H9 (cell line): ENCODE measurements around the gene BUB3. TPM values are rescaled to one million over a fixed set of nuclear protein-coding genes. Genes with fewer than 3 reads are reported as not detected.

ENCODE experiments used
- DNase-seq: peaks from one replicate; pipeline ENCODE4 v3.0.0-alpha.2; 2017
- H2AFZ ChIP-seq: one replicate; pipeline ENCODE4 v1.6.1; 2013; ENCODE audit warnings: mild to moderate bottlenecking, low read length, control low read depth, moderate library complexity
- H2AK5ac ChIP-seq: 2 replicates; pipeline ENCODE4 v1.6.1; 2013; ENCODE audit warnings: low read length, control low read depth, mixed read lengths; ENCODE audit not compliant: insufficient read length
- H2BK120ac ChIP-seq: one replicate; pipeline ENCODE4 v1.6.1; 2013; ENCODE audit warnings: low read depth, mild to moderate bottlenecking, low read length, control low read depth, inconsistent platforms; ENCODE audit not compliant: poor library complexity, severe bottlenecking
- H2BK12ac ChIP-seq: 2 replicates; pipeline ENCODE4 v1.6.1; 2013; ENCODE audit warnings: low read length, control low read depth, mixed read lengths, low read depth; ENCODE audit not compliant: insufficient read length
- H2BK15ac ChIP-seq: 2 replicates; pipeline ENCODE4 v1.6.1; 2013; ENCODE audit warnings: low read depth, low read length, control low read depth
- H2BK20ac ChIP-seq: one replicate; pipeline ENCODE4 v1.6.1; 2013; ENCODE audit warnings: low read depth, mild to moderate bottlenecking, low read length, control low read depth, inconsistent platforms; ENCODE audit not compliant: poor library complexity, severe bottlenecking
- H2BK5ac ChIP-seq: 2 replicates; pipeline ENCODE4 v1.6.1; 2013; ENCODE audit warnings: low read length, control low read depth, mixed read lengths; ENCODE audit not compliant: insufficient read length
- H3K14ac ChIP-seq: 2 replicates; pipeline ENCODE4 v1.6.1; 2013; ENCODE audit warnings: low read length, control low read depth; ENCODE audit not compliant: insufficient read depth
- H3K18ac ChIP-seq: 2 replicates; pipeline ENCODE4 v1.6.1; 2013; ENCODE audit warnings: low read depth, mild to moderate bottlenecking, mixed read lengths, low read length, control low read depth; ENCODE audit not compliant: insufficient read length
- H3K23ac ChIP-seq: 2 replicates; pipeline ENCODE4 v1.6.1; 2013; ENCODE audit warnings: low read length, control low read depth, mixed read lengths, low read depth; ENCODE audit not compliant: insufficient read length
- H3K23me2 ChIP-seq: 2 replicates; pipeline ENCODE4 v1.6.1; 2013; ENCODE audit warnings: low read depth, mild to moderate bottlenecking, mixed read lengths, low read length, control low read depth; ENCODE audit not compliant: insufficient read length, poor library complexity, severe bottlenecking
- H3K27ac ChIP-seq: 2 replicates; pipeline ENCODE4 v1.5.1; 2013; ENCODE audit warnings: low read length, control low read depth, mixed read lengths, low read depth; ENCODE audit not compliant: insufficient read length
- H3K27me3 ChIP-seq: 2 replicates; pipeline ENCODE4 v1.6.1; 2013; ENCODE audit warnings: low read length, control low read depth, inconsistent platforms; ENCODE audit not compliant: insufficient read depth
- H3K4ac ChIP-seq: 2 replicates; pipeline ENCODE4 v1.6.1; 2013; ENCODE audit warnings: low read depth, mild to moderate bottlenecking, control low read depth, inconsistent platforms, low read length, moderate library complexity
- H3K4me1 ChIP-seq: 2 replicates; pipeline ENCODE4 v1.6.1; 2013; ENCODE audit warnings: low read length, control low read depth, inconsistent platforms; ENCODE audit not compliant: insufficient read depth
- H3K4me2 ChIP-seq: 2 replicates; pipeline ENCODE4 v1.6.1; 2013; ENCODE audit warnings: low read length, control low read depth, mixed read lengths; ENCODE audit not compliant: insufficient read length, insufficient read depth
- H3K56ac ChIP-seq: 2 replicates; pipeline ENCODE4 v1.6.1; 2013; ENCODE audit warnings: low read depth, mild to moderate bottlenecking, mixed read lengths, low read length, control low read depth; ENCODE audit not compliant: insufficient read length
- H3K79me1 ChIP-seq: 2 replicates; pipeline ENCODE4 v1.6.1; 2013; ENCODE audit warnings: low read depth, mild to moderate bottlenecking, moderate library complexity, low read length, control low read depth, inconsistent platforms; ENCODE audit not compliant: insufficient read depth, poor library complexity, severe bottlenecking
- H3K79me2 ChIP-seq: 2 replicates; pipeline ENCODE4 v1.6.1; 2013; ENCODE audit warnings: low read length, control low read depth, inconsistent platforms; ENCODE audit not compliant: insufficient read depth
- H3K9ac ChIP-seq: 2 replicates; pipeline ENCODE4 v1.6.1; 2013; ENCODE audit warnings: low read length, control low read depth, mixed read lengths; ENCODE audit not compliant: insufficient read length; ENCODE audit errors: extremely low read depth
- H3K9me3 ChIP-seq: one replicate; pipeline ENCODE4 v1.6.1; 2013; ENCODE audit warnings: low read depth, low read length, inconsistent platforms; ENCODE audit not compliant: control insufficient read depth
- H3T11ph ChIP-seq: one replicate; pipeline ENCODE4 v1.6.1; 2013; ENCODE audit warnings: mild to moderate bottlenecking, low read length, control low read depth, inconsistent platforms
- H4K20me1 ChIP-seq: one replicate; pipeline ENCODE4 v1.6.1; 2013; ENCODE audit not compliant: control insufficient read depth, insufficient read length, insufficient read depth
- H4K5ac ChIP-seq: 2 replicates; pipeline ENCODE4 v1.6.1; 2013; ENCODE audit warnings: low read depth, mild to moderate bottlenecking, mixed read lengths, low read length, control low read depth; ENCODE audit not compliant: insufficient read length
- H4K8ac ChIP-seq: replicated peaks from 2 replicates; pipeline ENCODE4 v1.6.1; 2013; ENCODE audit warnings: low read length, control low read depth, mixed read lengths, low read depth; ENCODE audit not compliant: insufficient read length
- H4K91ac ChIP-seq: 2 replicates; pipeline ENCODE4 v1.6.1; 2013; ENCODE audit warnings: low read depth, mild to moderate bottlenecking, moderate library complexity, mixed read lengths, low read length, control low read depth; ENCODE audit not compliant: insufficient read length
- H3K27ac Mint-ChIP-seq, 3 experiments: 2 replicates in 2 of 3; 3 replicates in 1 of 3; pipeline ENCODE4 v1.8.0; 2020 to 2021; ENCODE audit warnings: mixed read lengths in 3 of 3, mild to moderate bottlenecking in 1 of 3, moderate library complexity in 1 of 3
- H3K27me3 Mint-ChIP-seq: 2 replicates; pipeline ENCODE4 v1.8.0; 2021; ENCODE audit warnings: low read depth, mild to moderate bottlenecking, moderate library complexity, mixed read lengths
- H3K36me3 Mint-ChIP-seq, 3 experiments: 2 replicates in 2 of 3; 3 replicates in 1 of 3; pipeline ENCODE4 v1.8.0; 2020 to 2021; ENCODE audit warnings: low read depth in 3 of 3, mixed read lengths in 3 of 3; ENCODE audit not compliant: insufficient read depth in 1 of 3
- H3K4me1 Mint-ChIP-seq, 2 experiments: 2 replicates each; pipeline ENCODE4 v1.8.0; 2020; ENCODE audit warnings: mixed read lengths in 2 of 2
- H3K4me3 Mint-ChIP-seq, 2 experiments: 2 replicates in 1 of 2; 3 replicates in 1 of 2; pipeline ENCODE4 v1.8.0; 2020 to 2021; ENCODE audit warnings: mild to moderate bottlenecking in 2 of 2, mixed read lengths in 2 of 2, moderate library complexity in 1 of 2
- H3K9me3 Mint-ChIP-seq, 2 experiments: 2 replicates in 1 of 2; 3 replicates in 1 of 2; pipeline ENCODE4 v1.8.0; 2020; ENCODE audit warnings: mild to moderate bottlenecking in 2 of 2, mixed read lengths in 2 of 2, moderate library complexity in 1 of 2
- CTCF ChIP-seq: fragments of 200-600 bp; sonication (generic); conservative IDR thresholded peaks from 3 replicates; pipeline ENCODE4 v1.8.0; 2021; ENCODE audit warnings: antibody characterized with exemption, mild to moderate bottlenecking
- WGBS: extraction: QIAGEN DNeasy Blood & Tissue Kit; methylation state at CpG from one replicate; pipeline ENCODE4 v1.1.7; 2013; ENCODE audit warnings: missing lambda C conversion rate, low lambda C conversion rate, mixed read lengths; ENCODE audit not compliant: insufficient read length; ENCODE audit errors: extremely low coverage; 5-methylcytosine and 5-hydroxymethylcytosine counted together
- total RNA-seq: library from RNA; stranded (reverse); gene quantifications from 2 replicates; pipeline ENCODE4 v1.2.1, GENCODE V29; 2021

BUB3 gene
- total RNA-seq, 1 experiment from 2014 or later: 200 TPM

GRCh38 chr10:123157210-123157609, 3.0 kb downstream of the BUB3 start:
- no peaks in the 10 kb centered on the region; a peak in 1 of 5 replicates for H3K9me3 Mint-ChIP-seq
- no CpG with 5 or more reads among the region's 3 CpGs for WGBS
- Histone ChIP-seq H3K23ac (no peak overlapping the region), H2AFZ (no peak overlapping the region), H4K8ac (no peak overlapping the region), H3K23me2 (peaks cover 6% of the 10 kb centered on the region), H3T11ph (no peak overlapping the region), H3K27ac (no peak overlapping the region), H3K9ac (no peak overlapping the region), H3K27me3 (no peaks in the 10 kb centered on the region), H2BK12ac (no peak overlapping the region), H2AK5ac (no peak overlapping the region), H2BK5ac (no peak overlapping the region), H3K9me3 (no peaks in the 10 kb centered on the region), H4K91ac (no peak overlapping the region), H4K5ac (no peak overlapping the region), H2BK20ac (no peak overlapping the region), H3K79me2 (peaks cover 24% of the 10 kb centered on the region; the same call in 1 of the 2 replicates), H3K4ac (no peak overlapping the region), H2BK15ac (no peak overlapping the region), H4K20me1 (no peaks in the 10 kb centered on the region), H2BK120ac (no peak overlapping the region), H3K14ac (no peak overlapping the region), H3K4me1 (peaks cover 6% of the 10 kb centered on the region; the same call in 1 of the 2 replicates), H3K79me1 (peaks cover 4% of the 10 kb centered on the region), H3K56ac (no peak overlapping the region), H3K4me2 (peak overlapping the region; percentile 39), H3K18ac (no peak overlapping the region)
- peaks cover 16% of the 10 kb centered on the region for H3K27me3 Mint-ChIP-seq
- no peak for TF ChIP-seq CTCF
- peaks cover 38 to 46% of the 10 kb centered on the region in 2 experiments for H3K4me1 Mint-ChIP-seq
- no peak overlapping the region for H3K27ac Mint-ChIP-seq
- peak overlapping the region in 1 of 2 experiments; percentile 100; a peak in 3 of 5 replicates for H3K4me3 Mint-ChIP-seq
- H3K36me3 Mint-ChIP-seq: peaks cover 49 to 69% (median 69%) of the 10 kb centered on the region in 3 experiments
- DNase-seq: no peak
